GM18873 (cell line): ENCODE results near the gene STK32C.

Source experiments
- ATAC-seq: cut with Tn5 transposase; IDR thresholded peaks from one replicate; pipeline ENCODE4 v1.9.1; 2021; ENCODE audit warnings: mild to moderate bottlenecking, moderate library complexity, moderate number of reproducible peaks; ENCODE audit not compliant: unreplicated experiment, low FRiP score

The STK32C gene

DNA sequence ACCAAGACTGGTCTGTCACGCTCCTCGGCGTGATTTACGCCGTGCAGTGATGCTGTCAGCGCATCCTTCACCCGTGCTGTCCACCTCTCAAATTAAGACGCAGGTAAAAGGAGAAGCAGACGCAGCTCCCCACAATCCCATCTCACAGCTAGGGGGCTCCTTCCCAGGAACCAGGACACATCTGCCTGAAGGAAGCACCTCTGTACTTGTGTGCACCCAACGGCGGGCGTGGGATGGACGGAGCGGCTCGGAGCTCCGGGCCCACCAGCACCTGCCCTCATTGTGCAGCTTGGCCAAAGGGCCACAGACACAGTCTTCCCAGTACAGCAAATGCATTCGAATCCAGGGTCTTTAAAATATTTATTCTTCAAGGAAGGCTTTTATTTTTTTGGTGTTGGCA lies 55.3 kb downstream of the STK32C start:
- ATAC-seq: no peak

DNA sequence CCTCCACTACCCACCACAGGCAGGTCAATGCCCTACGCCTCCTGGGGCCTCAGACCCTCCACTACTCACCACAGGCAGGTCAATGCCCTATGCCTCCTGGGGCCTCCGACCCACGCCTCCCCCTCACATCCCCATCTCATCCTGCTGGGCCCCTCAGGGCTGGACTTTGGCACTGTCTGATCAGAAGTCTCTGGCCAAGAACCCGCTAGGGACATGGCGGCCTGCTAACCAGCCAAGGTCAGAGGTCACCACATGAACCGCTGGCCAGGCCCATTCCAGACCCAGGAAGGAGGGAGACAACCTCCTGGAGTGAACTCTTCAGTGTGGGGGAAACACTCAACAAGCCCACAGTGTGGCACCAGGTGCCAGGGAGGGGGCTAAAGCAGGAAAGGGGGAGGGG lies 55.8 kb downstream of the STK32C start:
- no peak for ATAC-seq

DNA sequence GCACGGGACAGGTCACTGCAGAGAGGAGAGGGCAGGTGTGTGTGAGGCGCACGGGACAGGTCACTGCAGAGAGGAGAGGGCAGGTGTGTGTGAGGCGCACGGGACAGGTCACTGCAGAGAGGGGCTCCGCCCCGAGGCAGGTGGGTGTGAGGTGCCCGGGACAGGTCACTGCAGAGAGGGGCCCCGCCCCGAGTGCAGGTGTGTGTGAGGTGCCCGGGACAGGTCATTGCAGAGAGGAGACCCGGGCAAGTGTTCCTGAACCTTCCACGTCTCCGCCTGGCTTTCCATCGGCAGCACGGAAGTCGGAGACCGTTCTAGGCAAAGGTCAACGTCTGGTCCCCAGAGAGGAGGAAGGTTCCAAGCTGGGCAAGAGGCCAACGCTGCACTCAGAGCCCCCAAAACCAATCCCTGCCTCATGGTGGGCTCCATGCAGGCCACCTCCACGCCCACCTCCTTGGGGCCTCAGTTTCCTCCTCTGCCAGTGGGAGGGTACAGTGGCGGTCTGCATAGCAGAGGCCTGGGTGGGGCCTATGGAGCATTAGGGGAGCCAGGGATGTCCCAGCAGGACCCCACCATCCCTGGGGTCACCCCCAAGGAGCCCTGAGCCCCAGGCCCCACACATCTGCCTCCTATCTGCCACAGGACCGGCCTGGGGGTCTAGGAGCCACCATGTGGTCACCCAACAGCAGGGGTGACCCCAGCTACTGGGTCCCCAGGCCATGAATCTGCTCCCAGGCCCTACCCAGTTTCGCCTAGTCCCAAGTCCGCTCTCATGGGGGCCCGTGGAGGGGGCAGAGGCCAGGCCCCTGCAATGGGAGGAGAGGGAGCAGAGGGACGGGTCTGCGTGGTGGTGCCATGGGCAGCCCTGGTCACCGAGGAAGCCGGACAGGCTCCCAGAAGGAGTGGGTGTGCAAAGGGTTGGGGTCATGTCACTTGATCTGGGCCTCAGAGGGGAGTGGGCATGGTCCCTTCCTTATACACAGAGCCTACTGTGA lies 57.0 kb downstream of the STK32C start:
- ATAC-seq: no peak

DNA sequence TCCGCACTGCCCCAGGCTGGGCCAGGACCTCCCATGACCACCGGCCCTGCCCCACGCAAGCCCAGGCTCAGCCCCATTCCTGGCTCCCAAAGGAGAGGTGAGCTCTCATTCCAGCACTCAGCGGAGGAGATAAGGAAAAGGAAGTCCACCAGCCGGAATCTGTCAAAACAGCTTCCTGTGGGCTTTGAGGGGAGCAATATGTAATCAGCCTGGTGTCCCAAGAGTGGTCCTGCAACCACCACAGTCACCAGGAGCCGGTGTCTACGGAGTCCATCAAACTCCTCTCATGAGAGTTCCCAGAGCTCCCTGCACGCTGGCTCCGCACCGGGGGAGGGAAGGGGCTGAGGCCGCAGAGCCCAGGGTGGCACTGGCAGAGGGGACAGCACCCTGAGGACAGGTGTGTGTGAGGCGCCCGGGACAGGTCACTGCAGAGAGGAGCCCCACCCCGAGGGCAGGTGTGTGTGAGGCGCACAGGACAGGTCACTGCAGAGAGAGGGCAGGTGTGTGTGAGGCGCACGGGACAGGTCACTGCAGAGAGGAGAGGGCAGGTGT lies 57.9 kb downstream of the STK32C start:
- no peak for ATAC-seq

GRCh38 chr10:132249226-132249724 lies 58.5 kb downstream of the STK32C start:
- no peak for ATAC-seq

GRCh38 chr10:132248455-132249225 lies 59.1 kb downstream of the STK32C start:
- ATAC-seq: no peak

DNA sequence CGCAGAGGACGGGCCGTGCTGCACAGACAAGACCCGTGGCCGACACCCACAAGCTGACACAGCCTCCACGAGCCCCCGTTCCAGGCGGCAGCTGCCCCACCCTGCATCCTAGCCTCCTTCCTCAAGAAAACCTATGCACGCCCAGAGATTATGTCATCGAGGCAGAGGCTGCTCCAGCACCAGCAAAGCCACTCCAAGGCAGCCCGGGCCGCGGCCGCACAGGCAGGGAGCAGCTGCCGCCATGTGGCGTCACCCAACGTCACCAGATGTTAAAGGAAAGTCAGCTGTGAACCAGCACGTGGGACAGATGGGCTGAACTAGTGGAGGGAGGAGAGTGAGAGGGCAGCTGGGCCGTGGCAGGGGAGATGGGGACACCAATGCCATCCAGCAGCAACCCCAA lies 59.8 kb downstream of the STK32C start:
- ATAC-seq: no peak

- ATAC-seq: no peak
Measured at GRCh38 chr10:132246296-132246695, 61.5 kb downstream of the STK32C start.

GRCh38 chr10:132245056-132245455 lies 62.7 kb downstream of the STK32C start:
- ATAC-seq: no peak

DNA sequence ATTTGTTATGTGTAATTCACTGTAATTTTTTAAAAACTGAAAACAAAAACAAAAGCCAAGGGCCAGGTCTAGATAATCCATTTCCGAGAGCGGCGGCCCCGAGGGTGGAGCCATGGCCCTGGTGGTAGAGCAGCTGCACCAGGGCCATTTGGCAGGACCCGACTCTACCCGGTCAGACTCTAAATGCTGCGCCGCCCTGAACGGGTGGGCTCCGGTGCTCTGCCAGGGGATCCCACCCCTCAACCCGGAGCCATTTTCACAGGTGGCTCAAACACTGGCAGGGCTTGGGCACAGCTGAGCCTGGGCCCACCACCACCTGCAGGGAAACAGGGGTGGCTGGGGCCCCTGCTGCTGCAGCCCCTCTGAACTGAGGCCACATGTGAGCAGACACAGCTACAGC lies 64.1 kb downstream of the STK32C start:
- ATAC-seq: no peak

DNA sequence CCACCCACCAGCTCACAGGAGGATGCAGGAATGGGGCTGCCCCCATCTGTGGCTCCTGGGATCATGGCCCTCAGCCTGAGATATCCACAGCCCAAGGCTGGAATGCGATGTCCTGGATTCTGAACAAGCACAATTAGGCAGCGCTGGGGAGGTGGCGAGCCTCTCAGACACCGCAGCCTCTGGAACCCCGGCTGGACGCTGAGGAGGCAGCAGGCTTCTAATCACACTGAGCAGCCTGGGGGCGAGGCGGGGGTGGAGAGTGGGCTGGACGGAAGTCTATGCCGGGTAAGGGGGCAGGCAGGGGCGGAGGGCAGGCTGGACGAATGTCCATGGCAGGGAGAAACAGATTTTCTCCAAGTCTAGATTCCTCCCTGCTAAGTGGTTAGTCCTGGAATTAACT lies 64.6 kb downstream of the STK32C start:
- no peak for ATAC-seq

GRCh38 chr10:132242103-132242840 lies 65.5 kb downstream of the STK32C start:
- ATAC-seq: no peak

DNA sequence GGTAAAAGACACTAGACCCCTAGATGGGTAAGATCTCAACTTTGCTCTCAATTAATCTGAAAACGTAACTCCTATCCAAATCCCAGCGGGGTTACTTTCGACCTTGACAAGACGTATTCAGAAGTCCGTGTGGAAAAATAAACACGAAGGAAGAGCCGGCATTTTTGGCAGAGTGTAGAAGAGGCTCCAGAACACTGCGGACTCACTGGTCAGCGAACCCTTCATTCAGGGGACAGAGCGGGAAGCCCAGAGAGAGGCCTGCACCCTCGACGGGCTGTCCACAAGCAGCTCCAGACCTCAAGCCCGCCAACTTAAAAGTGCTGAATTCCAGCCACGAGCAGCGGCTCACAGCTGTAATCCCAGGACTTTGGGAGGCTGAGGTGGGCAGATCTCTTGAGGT lies 66.3 kb downstream of the STK32C start:
- no peak for ATAC-seq

DNA sequence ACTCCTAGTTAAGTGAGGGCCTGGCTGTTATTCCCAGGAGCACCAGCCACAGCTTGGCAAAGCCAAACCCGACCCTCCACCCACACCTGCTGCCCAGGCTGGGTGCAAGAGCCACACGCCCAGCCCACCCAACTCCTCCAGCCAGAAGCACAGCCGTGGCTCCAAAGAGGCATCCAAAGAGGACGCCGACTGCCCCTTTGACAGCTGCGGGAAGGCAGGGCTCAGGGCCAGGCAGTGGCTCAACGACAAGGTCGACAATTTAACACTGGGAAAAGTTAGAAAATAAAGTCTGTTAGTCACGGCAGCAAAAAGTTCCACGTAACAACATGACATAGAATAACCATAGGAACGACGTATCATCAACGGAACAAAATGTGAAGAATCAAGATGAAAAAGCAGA lies 66.7 kb downstream of the STK32C start:
- no peak for ATAC-seq

GRCh38 chr10:132240581-132240980 lies 67.2 kb downstream of the STK32C start:
- no peak for ATAC-seq

GRCh38 chr10:132240156-132240555 lies 67.6 kb downstream of the STK32C start:
- ATAC-seq: no peak

- no peak for ATAC-seq
Measured at GRCh38 chr10:132239126-132240031, 68.4 kb downstream of the STK32C start.

- ATAC-seq: no peak
Measured at GRCh38 chr10:132238371-132239125, 69.2 kb downstream of the STK32C start.

DNA sequence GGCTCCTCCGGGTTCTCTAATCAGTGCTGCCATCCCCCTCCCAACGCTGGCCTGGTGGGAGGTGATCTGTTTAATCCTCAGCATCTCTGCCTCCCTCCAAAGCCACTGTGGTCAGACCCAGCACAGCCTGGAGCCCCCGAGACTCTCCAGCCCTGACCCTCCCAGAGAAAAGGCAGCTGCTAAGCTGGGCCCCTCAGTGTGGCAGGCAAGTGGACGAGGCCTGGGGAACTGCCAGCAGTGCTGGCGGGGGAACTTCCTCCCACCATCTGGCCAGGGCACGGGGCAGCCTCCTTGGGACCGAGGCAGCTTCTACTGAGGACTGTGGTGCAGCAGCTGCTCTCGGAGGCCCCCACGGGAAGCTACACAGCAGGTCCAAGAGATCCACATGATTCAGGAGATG lies 69.9 kb downstream of the STK32C start:
- ATAC-seq: no peak
